GM10847 (cell line): Measurements from ENCODE around the gene TTC1.

Experiments
- POLR2A ChIP-seq: IDR thresholded peaks from 2 replicates; pipeline ENCODE4 v1.6.1; 2011; ENCODE audit not compliant: insufficient read length; ENCODE audit errors: extremely low read depth

TTC1 gene

DNA sequence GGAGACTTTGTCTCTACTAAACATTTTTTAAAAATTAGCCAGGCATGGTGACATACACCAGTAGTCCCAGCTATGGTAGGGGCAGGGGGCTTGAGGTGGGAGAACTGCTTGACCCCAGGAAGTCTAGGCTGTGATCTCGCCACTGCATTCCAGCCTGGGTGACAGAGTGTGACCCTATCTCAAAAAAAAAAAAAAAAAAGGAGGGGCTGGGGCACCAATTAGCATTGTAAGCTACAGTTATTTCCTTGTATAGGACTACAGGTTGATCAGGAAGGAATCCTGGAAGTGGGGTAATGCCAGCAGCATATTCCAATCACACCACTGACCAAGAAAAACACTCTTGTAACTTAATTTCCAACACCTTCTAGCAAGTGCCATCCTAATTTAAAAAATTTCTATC, 78.3 kb downstream of the TTC1 start:
- no peak for TF ChIP-seq POLR2A

DNA sequence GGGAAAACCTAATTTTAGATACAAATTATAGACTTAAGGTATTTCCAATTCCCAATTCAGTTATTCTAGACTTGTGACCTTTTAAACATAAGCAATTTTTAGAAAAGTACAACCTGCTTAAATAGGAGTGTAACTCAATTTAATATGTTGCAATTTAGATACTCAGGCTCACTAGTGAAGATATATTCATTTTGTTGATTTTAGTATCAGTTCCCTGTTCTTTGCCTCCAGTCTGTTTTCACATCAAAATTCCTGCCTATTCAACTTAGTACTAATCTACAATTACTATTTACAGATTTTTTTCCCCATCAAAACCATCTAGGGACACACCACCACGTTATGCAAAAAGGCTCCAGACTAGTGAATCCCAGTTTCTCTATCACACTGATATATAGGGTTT, 79.9 kb downstream of the TTC1 start:
- TF ChIP-seq POLR2A, result no peak

DNA sequence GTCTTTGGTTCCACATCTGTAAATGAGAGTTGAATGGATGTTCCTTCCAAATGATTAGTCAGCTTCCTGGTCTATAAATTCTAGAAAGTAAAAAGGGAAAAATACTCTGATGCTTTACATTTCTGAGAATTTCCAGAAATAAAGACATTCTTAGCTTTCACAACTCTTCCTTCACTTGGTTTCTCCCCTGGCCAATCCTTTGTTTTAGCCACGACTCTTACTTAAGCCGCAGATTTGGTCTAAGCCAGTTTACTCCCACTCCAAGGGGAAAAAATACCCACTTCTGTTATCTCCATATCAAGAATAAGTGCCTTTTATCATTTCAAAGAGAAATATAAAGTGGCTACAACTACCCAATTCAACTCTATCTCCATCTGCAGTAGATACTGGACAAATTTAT, 80.6 kb downstream of the TTC1 start:
- no peak for TF ChIP-seq POLR2A

DNA sequence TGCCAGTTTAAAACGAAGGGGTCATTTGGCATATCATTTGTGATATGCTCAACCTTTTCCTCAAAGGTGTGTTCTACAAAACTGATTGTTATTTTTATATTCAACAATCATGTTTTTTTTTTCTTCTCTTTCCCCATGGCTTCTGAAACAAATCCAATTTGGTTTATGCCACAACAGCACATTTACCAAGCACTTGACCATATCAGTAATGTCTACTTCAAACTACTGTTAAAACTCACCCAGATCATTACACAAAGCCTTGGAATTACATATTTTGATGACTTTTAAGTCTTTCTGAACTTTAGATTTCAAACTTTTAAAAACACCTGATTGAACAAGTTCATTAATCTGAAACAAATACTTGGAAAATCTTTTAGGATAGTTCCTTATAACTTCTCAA, 81.1 kb downstream of the TTC1 start:
- TF ChIP-seq POLR2A, result no peak

DNA sequence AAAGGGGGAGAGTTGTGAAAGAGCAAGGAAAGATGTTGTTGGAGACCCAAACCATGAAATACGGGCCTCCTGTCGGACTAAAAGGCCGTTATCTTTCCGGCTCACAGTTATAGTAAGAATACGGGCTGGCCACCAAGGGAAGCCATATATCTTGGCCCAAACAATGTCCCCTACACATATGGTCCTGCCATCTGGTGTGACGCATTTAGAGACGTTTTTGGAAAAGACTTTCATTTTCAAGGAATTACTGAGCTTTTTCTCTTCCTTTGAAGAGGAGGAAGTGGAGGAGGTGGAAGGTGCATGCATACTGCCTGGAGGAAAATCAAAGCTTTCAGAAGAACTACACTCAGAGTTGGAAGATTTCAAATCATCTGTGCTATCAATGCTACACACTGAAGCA, 83.6 kb downstream of the TTC1 start:
- TF ChIP-seq POLR2A, result no peak

DNA sequence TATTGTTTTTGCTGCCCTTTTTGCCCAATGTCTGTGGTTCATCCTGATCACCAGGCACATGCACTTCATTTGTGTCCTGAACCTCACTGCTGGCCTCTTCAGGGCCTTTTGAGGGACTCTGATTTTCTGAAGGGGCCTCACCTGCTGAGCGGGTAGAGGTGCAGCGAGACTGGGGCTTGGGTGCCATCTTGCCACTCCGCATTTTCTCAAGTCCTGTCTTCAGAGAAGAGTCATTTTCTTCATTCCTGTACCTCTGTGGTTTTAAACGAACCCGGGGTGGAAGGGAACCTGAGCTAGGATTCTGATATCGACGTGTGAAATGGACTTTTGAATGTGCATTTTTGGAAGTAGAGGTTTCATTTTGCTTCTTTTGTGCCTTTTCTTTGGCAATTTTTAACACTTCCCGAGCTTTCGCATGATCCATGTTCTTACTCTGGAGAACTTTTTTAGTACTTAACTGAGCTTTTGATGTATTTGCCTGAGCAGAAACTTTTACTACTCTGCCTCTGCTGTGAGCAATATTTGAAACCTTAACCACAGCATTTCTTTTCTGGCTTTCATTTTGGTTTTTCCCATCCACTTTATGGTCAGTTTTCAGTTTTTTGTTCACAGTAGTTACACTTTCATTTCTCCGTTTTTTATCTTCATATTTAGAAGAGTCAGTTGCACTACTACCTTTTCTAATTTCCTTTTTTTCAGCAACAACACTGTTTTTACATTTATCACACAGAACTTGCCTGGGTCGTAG, 84.2 kb downstream of the TTC1 start:
- no peak for TF ChIP-seq POLR2A

DNA sequence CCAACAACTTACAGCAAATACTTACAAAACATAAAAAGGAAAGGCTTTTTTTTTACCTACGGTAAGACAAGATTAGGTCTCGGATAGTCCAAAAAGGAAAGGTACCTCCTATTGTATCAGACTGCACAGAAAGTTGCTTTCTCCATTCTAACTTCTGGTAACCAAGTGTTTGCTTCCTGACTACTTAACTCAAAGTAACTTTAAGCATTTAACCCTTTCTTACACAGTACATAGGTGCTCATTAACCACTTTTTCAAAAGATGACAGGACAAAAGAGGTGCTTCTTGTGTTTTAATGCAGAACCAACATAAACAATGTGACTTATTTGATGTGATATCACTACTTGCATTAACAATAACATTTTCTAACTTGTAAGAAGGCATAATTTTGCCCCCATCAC, 87.2 kb downstream of the TTC1 start:
- no peak for TF ChIP-seq POLR2A

DNA sequence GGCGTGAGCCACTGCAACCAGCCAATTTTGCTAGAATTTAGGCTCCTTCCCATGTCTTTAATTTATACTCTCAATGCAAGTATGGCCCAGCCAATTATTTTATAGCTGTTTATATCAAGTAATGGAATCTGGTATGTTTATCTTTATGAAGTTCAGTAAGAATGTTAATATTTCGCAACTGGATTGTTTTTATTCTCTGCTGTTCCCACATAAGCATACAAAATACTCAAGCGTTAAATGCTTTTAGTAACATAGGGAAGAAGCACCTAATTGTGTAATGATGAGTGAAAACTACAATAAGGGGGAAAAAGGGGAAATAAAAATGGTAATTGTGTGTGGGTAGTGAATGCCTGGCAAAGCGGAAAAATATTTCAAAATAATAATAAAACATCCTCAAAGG, 89.1 kb downstream of the TTC1 start:
- no peak for TF ChIP-seq POLR2A

DNA sequence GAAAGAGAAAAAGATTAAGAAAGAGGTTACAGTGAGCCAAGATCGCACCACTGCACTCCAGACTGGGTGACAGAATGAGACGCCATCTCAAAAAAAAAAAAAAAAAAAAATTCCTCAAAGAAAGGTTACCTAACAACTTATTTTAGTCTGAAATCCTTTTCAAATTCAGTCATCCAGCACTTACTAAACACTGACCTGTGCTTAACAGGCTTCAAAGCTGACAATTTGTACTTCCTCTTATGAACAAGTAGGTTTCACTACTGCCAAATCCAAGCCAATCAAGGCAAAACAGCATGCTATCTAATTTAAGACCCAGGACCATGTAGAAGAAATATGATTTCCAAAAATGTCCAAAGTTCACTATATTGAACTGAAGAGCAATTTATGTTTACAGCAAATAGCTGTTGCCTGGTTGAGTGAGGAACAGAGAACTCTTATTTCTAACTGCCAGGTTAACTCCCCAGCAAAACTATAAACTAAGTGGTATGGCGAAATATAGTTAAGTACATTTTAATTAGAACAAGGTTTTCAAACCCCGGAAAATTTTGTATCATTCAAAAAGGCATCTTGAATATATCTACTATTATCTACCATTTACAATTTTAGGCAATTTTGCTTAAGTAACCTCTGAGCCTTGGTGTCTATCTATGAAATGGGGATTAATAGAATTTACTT, 96.9 kb downstream of the TTC1 start:
- no peak for TF ChIP-seq POLR2A

DNA sequence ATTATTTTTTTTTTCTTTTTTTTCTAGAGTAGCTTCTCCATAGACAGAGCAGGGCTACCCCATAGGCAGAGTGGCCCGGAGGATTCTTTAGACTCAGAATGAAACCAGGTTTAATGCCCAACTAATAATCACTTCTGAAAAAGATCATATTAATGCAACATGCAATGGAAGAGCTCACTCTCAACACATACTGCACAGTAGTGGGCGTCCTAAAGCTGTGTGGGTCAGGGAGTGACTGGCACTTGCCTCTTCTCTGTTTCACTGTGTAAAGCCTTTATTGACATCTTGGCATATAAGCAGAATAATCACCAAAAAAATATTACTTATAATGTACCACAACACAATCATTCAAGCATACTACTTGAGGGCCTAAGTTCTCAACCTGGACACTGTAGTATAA, 99.2 kb downstream of the TTC1 start:
- TF ChIP-seq POLR2A, result no peak
